SK-MEL-5 (cell line): Measurements from ENCODE around the gene WHRN. TPM values are rescaled to one million over a fixed set of nuclear protein-coding genes. Genes with fewer than 3 reads are reported as not detected.
A peak's percentile ranks its signal among the peaks of the same experiment; 100 is the strongest.

Experiments used
- DNase-seq: peaks from one replicate; pipeline ENCODE4 v3.0.0-alpha.2; 2016; ENCODE audit warnings: low read depth, low spot score
- in situ Hi-C: cut with HindIII; loops from 2 replicates; pipeline ENCODE4 v1.10.0; 2016; ENCODE audit warnings: low sequenced_read_pairs, high pct_unique_total_duplicates, low pct_unique_long_range_greater_than_20kb
- total RNA-seq: library from RNA; depleted of rRNA; stranded (reverse); fragments of >200 nt; shearing (Covaris generic); gene quantifications from 2 replicates; pipeline ENCODE4 v1.2.3, GENCODE V29; 2014

The WHRN gene
- total RNA-seq, 1 experiment from 2014 or later: 4.5 TPM

DNA sequence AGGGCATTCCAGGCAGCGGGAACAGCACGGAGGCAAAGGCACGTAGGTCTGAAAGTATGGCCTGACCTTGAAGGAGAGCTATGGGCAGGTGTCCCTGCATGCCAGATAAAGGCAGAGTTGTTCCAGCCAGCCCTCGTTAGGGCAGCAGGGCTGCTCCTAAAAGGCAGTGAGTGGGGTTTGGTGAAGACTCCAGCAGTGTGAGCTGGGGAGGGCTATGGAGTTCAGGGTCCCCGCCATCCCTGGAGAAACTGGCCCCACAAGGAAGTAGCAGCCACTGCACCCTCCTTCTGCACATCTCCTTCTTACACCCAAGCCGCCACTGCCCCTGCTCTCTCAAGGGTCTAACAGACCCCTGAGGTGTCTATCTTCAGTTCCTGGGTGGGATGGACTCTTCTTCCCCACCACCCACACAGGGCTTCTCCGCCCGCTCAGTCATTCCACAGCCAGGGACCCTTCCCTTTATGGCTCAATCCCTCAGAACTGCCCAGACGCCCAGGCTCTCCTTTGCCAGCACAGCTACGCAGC, 118.8 kb downstream of the WHRN start:
- no peak for DNase-seq
- in situ Hi-C loops: no loop called here

- DNase-seq: peak; percentile 89
- in situ Hi-C loops: no loop called here
These were observed 119.7 kb downstream of the WHRN start for GRCh38 chr9:114385397-114386181.

GRCh38 chr9:114384836-114385396, 120.4 kb downstream of the WHRN start:
- in situ Hi-C loops: no loop called here
- no peak for DNase-seq

DNA sequence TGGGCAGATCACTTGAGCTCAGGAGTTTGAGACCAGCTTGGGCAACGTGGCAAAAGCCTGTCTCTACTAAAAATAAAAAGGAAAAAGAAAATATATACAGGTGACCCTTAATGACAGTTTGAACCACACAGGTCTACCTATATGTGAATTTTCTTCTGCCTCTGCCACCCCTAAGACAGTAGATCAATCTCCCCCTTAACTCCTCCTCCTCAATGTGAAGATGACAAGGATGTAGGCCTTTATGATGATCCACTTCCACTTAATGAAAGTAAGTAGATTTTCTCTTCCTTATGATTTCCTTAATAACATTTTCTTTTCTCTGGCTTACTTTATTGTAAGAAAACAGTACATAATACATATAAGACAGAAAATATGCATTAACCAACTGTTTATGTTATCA, 120.9 kb downstream of the WHRN start:
- in situ Hi-C loops: no loop called here

DNA sequence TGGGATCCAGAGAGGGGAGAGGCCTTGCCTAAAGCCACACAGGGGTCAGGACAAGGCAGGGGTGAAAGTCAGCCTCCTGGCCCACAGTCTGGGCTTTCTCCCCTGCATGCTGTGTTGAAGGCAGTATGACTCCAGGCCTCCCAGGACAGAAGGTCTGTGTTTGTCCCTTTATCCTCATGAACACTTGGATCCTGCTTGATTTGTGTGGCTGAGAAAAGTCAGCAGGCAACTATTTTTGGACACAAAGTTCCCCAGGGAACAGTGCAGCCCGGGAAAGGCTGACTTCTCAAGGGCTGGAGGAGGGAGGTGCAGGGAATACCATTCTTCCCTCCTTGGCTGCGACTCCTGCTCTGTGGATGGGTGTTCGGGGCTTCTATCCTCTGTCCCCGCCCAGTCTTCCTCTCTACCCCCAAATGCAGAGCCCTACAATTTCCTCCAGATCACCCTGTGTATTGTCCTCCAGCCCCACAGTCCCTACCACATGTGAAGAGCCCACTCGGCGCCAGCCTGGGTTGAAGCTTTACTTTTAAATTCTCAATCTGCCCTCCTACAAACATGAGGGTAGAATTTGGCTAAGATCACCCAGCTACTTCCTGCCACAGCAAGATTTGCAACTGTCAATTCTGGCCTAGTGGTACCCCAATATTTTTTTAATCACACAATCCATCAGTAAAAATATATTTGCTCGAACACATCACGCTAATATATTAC, 121.6 kb downstream of the WHRN start:
- peak; percentile 90 for DNase-seq
- in situ Hi-C loops: no loop called here

More for the DNA sequence above, 120.9 kb downstream of the WHRN start:
- no peak for DNase-seq

GRCh38 chr9:114382699-114383520, 122.4 kb downstream of the WHRN start:
- in situ Hi-C loops: no loop called here
- no peak for DNase-seq

- DNase-seq: no peak
- in situ Hi-C loops: no loop called here
These were observed 126.4 kb downstream of the WHRN start for GRCh38 chr9:114378883-114379282.

DNA sequence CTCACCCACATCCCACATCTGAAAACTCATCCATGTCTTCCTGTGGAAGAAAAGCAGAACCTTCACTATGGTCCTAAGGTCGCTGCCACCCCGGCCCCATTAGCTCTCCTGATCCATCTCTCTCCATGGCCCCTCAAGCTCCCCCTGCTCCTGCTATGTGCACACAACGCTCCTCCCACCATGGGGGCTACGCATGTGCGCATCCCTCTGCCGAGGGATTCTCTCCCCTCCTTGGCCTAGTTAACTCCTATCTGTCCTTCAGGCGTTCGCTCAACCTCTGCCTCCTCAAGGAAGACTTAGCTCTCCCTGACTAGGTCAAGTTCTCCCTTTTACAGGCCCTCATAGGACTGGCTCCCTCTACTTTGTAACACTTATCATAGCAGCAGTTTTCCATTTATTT, 127.3 kb downstream of the WHRN start:
- in situ Hi-C loops: no loop called here
- no peak for DNase-seq

DNA sequence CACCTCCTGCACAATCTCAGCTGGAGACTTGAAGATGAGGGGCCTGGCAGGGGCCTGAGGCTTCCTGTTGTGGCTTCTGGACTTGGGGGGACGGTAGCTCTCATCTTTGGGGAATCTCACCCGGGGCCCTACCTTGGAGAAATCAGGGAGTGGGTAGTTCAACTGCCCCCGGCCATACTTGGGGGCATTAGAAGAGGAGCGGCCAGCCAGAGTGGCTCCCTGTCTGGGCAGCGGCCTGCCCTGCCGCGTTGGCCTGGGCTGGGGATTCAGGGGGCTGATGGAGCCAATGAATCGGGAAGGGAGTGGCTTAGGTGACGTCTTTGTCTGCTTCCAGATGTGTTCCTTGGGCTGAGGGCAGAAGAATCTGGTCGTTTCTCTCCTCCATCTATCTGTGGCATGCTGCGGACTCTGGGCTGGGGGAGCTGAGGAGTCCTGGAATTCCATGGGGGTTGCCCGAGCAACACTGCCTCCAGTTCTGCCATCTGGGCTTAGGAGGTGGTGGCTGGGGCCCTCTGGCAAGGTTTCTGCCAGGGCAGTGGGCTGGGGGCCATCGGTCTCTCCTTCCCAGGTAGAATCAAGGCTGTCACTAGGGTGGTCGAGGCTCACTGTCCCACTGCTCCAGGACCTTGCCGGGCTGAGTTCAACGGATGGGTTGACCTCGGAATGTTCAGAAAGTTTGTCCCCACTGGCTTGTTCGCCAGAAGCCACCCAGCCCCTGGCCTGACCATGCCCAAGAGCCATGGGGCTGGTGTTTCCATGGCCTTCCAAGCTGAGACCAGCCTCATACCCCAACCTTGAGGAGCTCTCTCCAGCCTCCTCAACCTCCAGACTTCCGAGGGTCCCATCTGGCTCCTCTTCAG, 128.5 kb downstream of the WHRN start:
- in situ Hi-C loops: no loop called here
- DNase-seq: no peak

DNA sequence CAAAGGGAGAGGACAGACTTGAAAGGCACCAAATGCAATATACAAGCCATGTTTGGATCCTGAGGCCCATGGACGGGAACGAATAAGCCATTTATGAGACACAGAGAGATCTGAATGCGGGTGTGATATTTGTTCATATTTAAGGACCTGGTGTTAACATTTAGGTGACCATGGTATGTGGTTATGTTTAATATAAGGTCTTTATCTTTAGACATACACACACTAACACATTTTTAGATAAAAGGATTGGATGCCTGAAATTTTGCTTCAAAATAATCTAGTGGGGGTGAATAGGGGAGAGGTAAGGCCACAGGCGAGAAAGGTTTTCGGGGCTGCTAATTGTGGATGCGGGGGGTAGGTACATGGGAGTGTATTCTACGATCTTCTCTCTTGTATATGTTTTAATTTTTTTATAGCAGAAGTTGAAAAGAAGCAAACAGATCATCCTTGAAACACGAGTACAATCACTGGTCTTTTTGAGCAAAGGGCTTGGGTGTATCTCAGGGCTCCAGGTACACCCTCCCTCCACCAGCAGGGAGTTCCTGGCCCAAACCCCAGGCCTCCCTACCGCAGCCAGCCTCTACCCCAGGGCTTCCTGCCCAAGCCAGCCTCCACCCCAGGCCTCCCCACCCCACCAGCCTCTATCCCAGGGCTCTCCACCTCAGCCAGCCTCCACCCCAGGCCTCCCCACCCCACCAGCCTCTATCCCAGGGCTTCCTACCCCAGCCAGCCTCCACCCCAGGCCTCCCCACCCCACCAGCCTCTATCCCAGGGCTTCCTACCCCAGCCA, 129.7 kb downstream of the WHRN start:
- in situ Hi-C loops: no loop called here
- DNase-seq: no peak

- no peak for DNase-seq
- in situ Hi-C loops: no loop called here
These were observed 130.3 kb downstream of the WHRN start for GRCh38 chr9:114374936-114375335.

DNA sequence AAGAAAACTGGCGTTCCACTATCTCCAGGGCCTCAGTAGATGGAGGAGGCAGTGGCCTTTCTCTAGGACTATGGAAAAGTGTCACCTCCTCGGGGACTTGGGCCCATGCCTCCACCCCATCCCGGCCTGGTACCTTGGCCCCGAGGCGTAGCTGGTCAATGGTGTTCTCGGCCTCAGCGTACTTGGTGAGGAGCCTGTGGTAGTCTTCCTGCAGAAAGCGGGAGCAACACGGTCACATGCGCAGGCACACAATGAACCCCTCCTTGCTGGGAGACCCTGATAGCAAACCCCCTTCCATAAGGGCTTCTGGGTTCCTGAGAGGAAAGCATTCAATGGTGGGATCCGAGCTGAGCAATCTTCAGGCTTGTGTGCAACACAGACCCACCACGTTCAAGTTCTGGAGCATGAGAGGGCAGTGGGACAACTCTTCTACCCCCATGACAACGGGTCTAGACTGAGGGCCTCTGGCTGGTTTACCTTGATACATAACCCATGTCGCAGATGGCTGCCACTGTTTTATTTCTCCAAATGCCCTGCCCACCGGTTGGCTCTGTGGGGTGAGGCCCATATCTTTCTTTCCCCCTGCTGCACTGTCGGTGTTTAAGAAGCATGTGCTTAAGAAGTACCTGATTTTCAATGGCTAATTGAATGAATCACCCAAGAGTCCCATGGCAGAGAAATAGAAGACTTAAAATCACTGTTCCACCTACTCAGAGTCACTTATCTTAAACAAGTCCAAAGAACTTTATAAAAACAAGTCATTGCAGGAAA, 131.1 kb downstream of the WHRN start:
- in situ Hi-C loops: no loop called here
- no peak for DNase-seq

- in situ Hi-C loops: no loop called here
- DNase-seq: no peak
These were observed 132.3 kb downstream of the WHRN start for GRCh38 chr9:114372921-114373448.

GRCh38 chr9:114371973-114372917, 133.0 kb downstream of the WHRN start:
- in situ Hi-C loops: no loop called here

More at GRCh38 chr9:114371973-114372917, 133.0 kb downstream of the WHRN start:
- DNase-seq: no peak
